Measurements from ENCODE around the gene PTPRN2.

The PTPRN2 gene

DNA sequence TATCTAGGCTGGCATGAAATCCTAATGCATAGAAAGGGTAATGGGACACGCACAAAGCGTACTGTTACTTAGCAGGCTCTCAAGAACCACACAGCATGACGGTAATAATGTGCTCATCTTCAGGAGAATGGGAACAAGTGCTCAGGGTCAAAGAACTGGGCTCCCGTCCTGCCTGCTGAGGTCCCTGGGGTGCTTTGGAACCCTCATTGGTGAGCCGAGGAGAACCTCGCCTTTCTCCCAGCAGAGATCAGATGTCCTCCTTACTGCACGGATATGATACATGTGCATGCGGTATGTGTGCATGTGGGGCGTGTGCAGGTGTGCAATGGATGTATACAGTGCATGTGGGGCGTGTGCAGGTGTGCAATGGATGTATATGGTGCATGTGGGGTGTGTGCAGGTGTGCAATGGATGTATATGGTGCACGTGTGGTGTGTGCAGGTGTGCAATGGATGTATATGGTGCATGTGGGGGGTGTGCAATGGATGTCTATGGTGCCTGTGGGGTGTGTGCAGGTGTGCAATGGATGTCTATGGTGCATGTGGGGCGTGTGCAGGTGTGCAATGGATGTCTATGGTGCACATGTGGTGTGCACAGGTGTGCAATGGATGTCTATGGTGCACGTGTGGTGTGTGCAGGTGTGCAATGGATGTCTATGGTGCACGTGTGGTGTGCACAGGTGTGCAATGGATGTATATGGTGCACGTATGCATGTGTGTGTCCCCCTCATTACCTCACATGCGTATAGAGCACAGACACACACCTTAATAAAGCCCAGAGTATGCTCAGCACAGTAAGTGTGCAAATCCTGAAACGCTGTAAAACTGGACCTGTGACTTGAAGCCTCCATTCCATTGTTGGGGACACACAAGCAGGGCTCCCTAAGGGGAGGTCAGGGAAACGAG lies 336.3 kb downstream of the PTPRN2 start:
- CTCF ChIA-PET = no interaction called here
- POLR2A ChIA-PET = no interaction called here
- DNase-seq (ENCODE audit: extremely low spot score) = no peak
- no peak for TF ChIP-seq CTBP1 (IDR thresholded peaks at IDR 0.05; ENCODE audit: borderline replicate concordance)
- TF ChIP-seq FOXA1 (IDR thresholded peaks at IDR 0.05) = no peak
- no peak for TF ChIP-seq BHLHE40 (IDR thresholded peaks at IDR 0.05; ENCODE audit: borderline replicate concordance)
- TF ChIP-seq ELF4 (IDR thresholded peaks at IDR 0.05) = no peak
- TF ChIP-seq LEF1 (IDR thresholded peaks at IDR 0.05; ENCODE audit: borderline replicate concordance) = no peak

DNA sequence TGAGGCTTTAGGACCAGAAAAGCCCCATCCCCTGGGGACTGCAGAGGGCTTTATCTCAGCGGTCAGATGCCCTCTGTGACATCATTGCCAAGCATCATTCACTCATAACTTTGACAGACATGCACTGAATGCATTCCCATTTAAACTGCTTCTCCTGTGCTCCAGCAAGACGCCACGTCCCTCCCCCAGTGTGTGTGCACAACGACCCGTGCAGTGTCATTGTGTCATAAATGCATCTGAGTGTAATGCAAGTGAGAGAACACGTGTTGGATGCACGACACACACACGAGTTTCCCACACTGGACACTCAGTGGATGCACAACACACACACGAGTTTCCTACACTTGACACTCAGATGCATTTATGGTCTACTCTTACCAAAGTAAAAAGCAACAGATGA lies 337.9 kb downstream of the PTPRN2 start:
- no peak for DNase-seq (ENCODE audit: extremely low spot score)
- TF ChIP-seq L3MBTL2 (conservative IDR thresholded peaks at IDR 0.05) = no peak
- no peak for TF ChIP-seq ELF4 (IDR thresholded peaks at IDR 0.05)
- no peak for TF ChIP-seq FOXA1 (IDR thresholded peaks at IDR 0.05)
- TF ChIP-seq ARNT (IDR thresholded peaks at IDR 0.05) = no peak
- TF ChIP-seq ZNF384 (IDR thresholded peaks at IDR 0.05) = no peak
- TF ChIP-seq SP1 (IDR thresholded peaks at IDR 0.05) = no peak
- no peak for TF ChIP-seq BHLHE40 (IDR thresholded peaks at IDR 0.05; ENCODE audit: borderline replicate concordance)
- TF ChIP-seq CTBP1 (IDR thresholded peaks at IDR 0.05; ENCODE audit: borderline replicate concordance) = no peak
- no peak for TF ChIP-seq TARDBP (IDR thresholded peaks at IDR 0.05)
- TF ChIP-seq FOXM1 (IDR thresholded peaks at IDR 0.05; ENCODE audit: borderline replicate concordance) = no peak
- no peak for TF ChIP-seq NFRKB (IDR thresholded peaks at IDR 0.05)
- no peak for TF ChIP-seq FOXK2 (IDR thresholded peaks at IDR 0.05)
- no peak for TF ChIP-seq SUZ12 (IDR thresholded peaks at IDR 0.05)
- TF ChIP-seq, protein P1, sequence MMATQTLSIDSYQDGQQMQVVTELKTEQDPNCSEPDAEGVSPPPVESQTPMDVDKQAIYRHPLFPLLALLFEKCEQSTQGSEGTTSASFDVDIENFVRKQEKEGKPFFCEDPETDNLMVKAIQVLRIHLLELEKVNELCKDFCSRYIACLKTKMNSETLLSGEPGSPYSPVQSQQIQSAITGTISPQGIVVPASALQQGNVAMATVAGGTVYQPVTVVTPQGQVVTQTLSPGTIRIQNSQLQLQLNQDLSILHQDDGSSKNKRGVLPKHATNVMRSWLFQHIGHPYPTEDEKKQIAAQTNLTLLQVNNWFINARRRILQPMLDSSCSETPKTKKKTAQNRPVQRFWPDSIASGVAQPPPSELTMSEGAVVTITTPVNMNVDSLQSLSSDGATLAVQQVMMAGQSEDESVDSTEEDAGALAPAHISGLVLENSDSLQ (IDR thresholded peaks at IDR 0.05) = no peak
- TF ChIP-seq LEF1 (IDR thresholded peaks at IDR 0.05; ENCODE audit: borderline replicate concordance) = no peak
- TF ChIP-seq HDGF (IDR thresholded peaks at IDR 0.05; ENCODE audit: borderline replicate concordance) = no peak
- CTCF ChIA-PET = no interaction called here
- POLR2A ChIA-PET = no interaction called here

DNA sequence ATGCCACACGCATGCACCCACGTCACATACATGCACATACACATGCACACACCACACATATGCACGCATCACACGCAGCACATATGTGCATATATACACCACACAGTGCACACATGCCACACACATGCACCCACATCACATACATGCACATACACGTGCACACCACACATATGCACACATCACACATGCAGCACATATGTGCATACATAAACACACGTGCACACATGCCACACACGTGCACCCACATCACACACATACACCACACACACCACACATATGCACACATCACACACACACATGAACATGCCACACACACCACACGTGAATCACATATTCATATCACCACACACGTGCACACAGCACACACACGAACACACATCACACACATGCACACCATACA lies 338.8 kb downstream of the PTPRN2 start:
- POLR2A ChIA-PET = no interaction called here

DNA sequence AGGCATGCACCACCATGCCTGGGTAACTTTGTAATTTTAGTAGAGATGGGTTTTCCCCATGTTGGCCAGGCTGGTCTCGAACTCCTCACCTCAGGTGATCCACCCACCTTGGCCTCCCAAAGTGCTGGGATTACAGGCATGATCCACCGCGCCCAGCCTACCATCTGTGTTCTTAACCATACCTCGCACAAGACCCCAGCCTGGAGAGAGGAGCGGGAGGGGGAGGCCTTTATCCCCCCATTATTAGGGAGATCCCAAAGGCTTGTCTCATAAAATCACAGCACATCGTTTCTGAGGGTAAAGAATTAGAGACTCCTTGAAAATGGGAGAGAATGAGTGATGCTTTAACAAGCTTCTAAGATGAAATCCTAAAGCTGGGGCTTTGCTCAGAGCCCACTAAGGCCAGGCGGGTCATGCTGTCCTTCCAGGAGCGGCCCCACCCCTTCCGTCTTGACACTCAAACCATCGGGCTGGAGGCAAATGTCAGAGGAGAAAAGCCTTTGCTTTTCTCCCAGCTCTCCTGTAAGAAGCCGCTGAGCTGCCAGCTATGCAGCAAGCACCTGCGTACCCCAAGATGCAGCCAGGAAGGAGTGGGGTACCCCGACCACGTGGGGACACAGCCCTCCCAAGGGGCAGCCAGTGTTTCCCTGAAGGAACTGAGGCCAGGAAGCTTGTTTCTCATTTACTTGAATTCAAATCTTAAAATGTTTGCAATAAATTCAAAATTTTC lies 339.7 kb downstream of the PTPRN2 start:
- no peak for DNase-seq (ENCODE audit: extremely low spot score)
- ChIA-PET CTCF (no interaction called here), POLR2A (no interaction called here)
- TF ChIP-seq L3MBTL2 (conservative IDR thresholded peaks at IDR 0.05) = no peak
- no peak for TF ChIP-seq NFRKB (IDR thresholded peaks at IDR 0.05)
- TF ChIP-seq LEF1 (IDR thresholded peaks at IDR 0.05; ENCODE audit: borderline replicate concordance) = no peak
- no peak for TF ChIP-seq TARDBP (IDR thresholded peaks at IDR 0.05)
- no peak for TF ChIP-seq HDGF (IDR thresholded peaks at IDR 0.05; ENCODE audit: borderline replicate concordance)
- TF ChIP-seq, protein P1 (IDR thresholded peaks at IDR 0.05) = no peak
- no peak for TF ChIP-seq FOXM1 (IDR thresholded peaks at IDR 0.05; ENCODE audit: borderline replicate concordance)
- no peak for TF ChIP-seq BHLHE40 (IDR thresholded peaks at IDR 0.05; ENCODE audit: borderline replicate concordance)

More for the DNA sequence above, 338.8 kb downstream of the PTPRN2 start:
- CTCF ChIA-PET = no interaction called here
- DNase-seq (ENCODE audit: extremely low spot score) = no peak
- TF ChIP-seq L3MBTL2 (conservative IDR thresholded peaks at IDR 0.05) (no peak), CTBP1 (IDR thresholded peaks at IDR 0.05; ENCODE audit: borderline replicate concordance) (no peak), FOXM1 (IDR thresholded peaks at IDR 0.05; ENCODE audit: borderline replicate concordance) (no peak), ZNF384 (IDR thresholded peaks at IDR 0.05) (no peak), HDGF (IDR thresholded peaks at IDR 0.05; ENCODE audit: borderline replicate concordance) (no peak), SP1 (IDR thresholded peaks at IDR 0.05) (no peak), ELF4 (IDR thresholded peaks at IDR 0.05) (no peak), SUZ12 (IDR thresholded peaks at IDR 0.05) (no peak), FOXA1 (IDR thresholded peaks at IDR 0.05) (no peak), TARDBP (IDR thresholded peaks at IDR 0.05) (no peak), FOXK2 (IDR thresholded peaks at IDR 0.05) (no peak)
- TF ChIP-seq, protein P1 (IDR thresholded peaks at IDR 0.05) = no peak

DNA sequence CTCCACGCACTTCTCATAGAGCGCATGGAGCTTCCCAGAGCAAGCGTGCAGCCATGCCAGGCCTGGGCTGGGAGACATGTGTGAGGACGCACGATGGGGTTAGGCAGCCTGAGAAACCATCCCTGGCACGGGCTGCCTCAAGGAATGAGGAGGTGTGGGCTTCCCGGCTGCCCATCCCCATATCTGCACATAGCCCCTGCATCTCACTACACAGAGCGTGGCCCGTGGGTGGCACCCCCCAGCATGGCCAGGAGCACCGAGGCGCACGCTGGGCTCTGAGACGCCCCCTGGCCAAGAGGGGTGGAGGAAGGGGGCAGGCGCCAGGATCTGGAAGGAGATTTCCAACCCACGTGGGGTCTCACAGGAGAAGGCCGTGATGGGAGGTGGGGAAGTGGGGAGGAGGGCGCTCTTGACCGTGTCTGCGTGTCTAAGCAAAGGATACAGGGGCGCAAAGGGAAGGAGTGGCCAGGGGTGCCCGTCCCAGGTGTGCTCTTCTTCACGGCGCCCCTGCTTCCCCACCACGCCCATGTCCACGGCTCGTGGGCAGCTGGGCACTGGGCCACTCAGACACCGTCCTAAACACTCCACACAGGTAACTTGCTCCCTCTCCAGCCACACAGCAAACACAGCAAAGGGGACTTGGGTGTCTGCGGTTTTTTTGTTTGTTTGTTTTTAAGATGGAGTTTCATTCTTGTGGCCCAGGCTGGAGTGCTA lies 340.5 kb downstream of the PTPRN2 start:
- TF ChIP-seq NFRKB (IDR thresholded peaks at IDR 0.05) (no peak), ARNT (IDR thresholded peaks at IDR 0.05) (no peak)
- no peak for DNase-seq (ENCODE audit: extremely low spot score)
- CTCF ChIA-PET = no interaction called here
- POLR2A ChIA-PET = no interaction called here
